Measurements from ENCODE around the gene ZC3H13. TPM values are rescaled to one million over a fixed set of nuclear protein-coding genes. Genes with fewer than 3 reads are reported as not detected.

ZC3H13 gene
- total and polyA plus RNA-seq, 3 donors from 2014 or later: 10.2 to 43.7 (median 36.8) TPM

GRCh38 chr13:46088821-46089562, 36.4 kb upstream of the ZC3H13 start:
- intact Hi-C loops (cut with DNase I; ENCODE audit: low total_unique reads): no loop called here
- no peak for DNase-seq
- WGBS, 2 donors: 74 to 76% methylated on average over 5 of the region's 5 CpGs
- no peaks in the 10 kb centered on the region for H3K4me1 ChIP-seq
- H3K27ac ChIP-seq: no peak overlapping the region
- no peaks in the 10 kb centered on the region for H3K9me3 ChIP-seq
- TF ChIP-seq, protein P1, sequence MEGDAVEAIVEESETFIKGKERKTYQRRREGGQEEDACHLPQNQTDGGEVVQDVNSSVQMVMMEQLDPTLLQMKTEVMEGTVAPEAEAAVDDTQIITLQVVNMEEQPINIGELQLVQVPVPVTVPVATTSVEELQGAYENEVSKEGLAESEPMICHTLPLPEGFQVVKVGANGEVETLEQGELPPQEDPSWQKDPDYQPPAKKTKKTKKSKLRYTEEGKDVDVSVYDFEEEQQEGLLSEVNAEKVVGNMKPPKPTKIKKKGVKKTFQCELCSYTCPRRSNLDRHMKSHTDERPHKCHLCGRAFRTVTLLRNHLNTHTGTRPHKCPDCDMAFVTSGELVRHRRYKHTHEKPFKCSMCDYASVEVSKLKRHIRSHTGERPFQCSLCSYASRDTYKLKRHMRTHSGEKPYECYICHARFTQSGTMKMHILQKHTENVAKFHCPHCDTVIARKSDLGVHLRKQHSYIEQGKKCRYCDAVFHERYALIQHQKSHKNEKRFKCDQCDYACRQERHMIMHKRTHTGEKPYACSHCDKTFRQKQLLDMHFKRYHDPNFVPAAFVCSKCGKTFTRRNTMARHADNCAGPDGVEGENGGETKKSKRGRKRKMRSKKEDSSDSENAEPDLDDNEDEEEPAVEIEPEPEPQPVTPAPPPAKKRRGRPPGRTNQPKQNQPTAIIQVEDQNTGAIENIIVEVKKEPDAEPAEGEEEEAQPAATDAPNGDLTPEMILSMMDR (IDR thresholded peaks at IDR 0.05): no peak
- no peak for TF ChIP-seq POLR2A (IDR thresholded peaks at IDR 0.05)
- H3K27me3 ChIP-seq: no peaks in the 10 kb centered on the region
- no peaks in the 10 kb centered on the region for H3K36me3 ChIP-seq (ENCODE audit: low read depth, missing control alignments)
- H3K4me3 ChIP-seq: no peak overlapping the region

GRCh38 chr13:46087481-46087880, 34.9 kb upstream of the ZC3H13 start:
- Histone ChIP-seq H3K4me1 (no peaks in the 10 kb centered on the region), H3K9me3 (no peaks in the 10 kb centered on the region), H3K27me3 (no peaks in the 10 kb centered on the region), H3K36me3 (ENCODE audit: low read depth, missing control alignments) (no peaks in the 10 kb centered on the region), H3K4me3 (no peak overlapping the region), H3K27ac (no peak overlapping the region)
- DNase-seq: no peak
- TF ChIP-seq, protein P1 (IDR thresholded peaks at IDR 0.05): no peak
- no peak for TF ChIP-seq POLR2A (IDR thresholded peaks at IDR 0.05)
- intact Hi-C loops (cut with DNase I; ENCODE audit: low total_unique reads): no loop called here

- H3K27me3 ChIP-seq: no peaks in the 10 kb centered on the region
- 55 to 73% methylated on average over 8 to 12 of the region's 12 CpGs for WGBS, 2 donors
- no peak for DNase-seq
- H3K27ac ChIP-seq: no peak overlapping the region
- intact Hi-C loops (cut with DNase I; ENCODE audit: low total_unique reads): no loop called here
- TF ChIP-seq, protein P1 (IDR thresholded peaks at IDR 0.05): no peak
- no peaks in the 10 kb centered on the region for H3K9me3 ChIP-seq
- H3K4me1 ChIP-seq: no peaks in the 10 kb centered on the region
- no peaks in the 10 kb centered on the region for H3K36me3 ChIP-seq (ENCODE audit: low read depth, missing control alignments)
- H3K4me3 ChIP-seq: peak overlapping the region in 1 of 2 donors; percentile 4
Observed at GRCh38 chr13:46086985-46087384, 34.4 kb upstream of the ZC3H13 start.

GRCh38 chr13:46086421-46086922, 33.9 kb upstream of the ZC3H13 start:
- Histone ChIP-seq H3K36me3 (ENCODE audit: low read depth, missing control alignments) (no peaks in the 10 kb centered on the region), H3K27ac (no peak overlapping the region), H3K4me1 (no peaks in the 10 kb centered on the region), H3K4me3 (peak overlapping the region in 1 of 2 donors; percentile 4), H3K9me3 (no peaks in the 10 kb centered on the region), H3K27me3 (no peaks in the 10 kb centered on the region)
- DNase-seq: no peak
- 68% methylated on average over 12 of the region's 12 CpGs; no CpG with 5 or more reads in 1 of the 2 donors for WGBS, 2 donors
- intact Hi-C loops (cut with DNase I; ENCODE audit: low total_unique reads): no loop called here
- TF ChIP-seq, protein P1 (IDR thresholded peaks at IDR 0.05): no peak
- TF ChIP-seq POLR2A (IDR thresholded peaks at IDR 0.05): no peak

DNA sequence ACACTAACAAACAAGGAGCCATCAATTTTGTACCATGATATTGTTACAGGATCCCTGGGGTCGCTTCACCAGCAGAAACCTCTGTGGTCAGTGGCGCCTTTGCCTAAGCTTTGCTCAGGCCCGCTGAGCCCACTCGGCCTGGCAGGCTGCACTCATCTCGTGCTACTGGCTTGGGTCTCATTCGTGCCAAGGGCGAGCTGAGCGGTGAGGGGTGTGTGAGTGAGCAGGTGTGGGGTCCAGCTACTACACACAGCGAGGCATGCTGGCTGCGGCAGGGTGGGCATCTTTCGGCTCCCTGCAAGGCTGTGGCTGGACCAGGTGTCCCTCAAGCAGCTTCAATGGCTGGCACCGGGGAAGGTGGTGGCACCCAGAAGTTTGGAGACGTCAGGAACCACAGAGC, 33.2 kb upstream of the ZC3H13 start:
- H3K27ac ChIP-seq: no peak overlapping the region

More for the DNA sequence above, 33.2 kb upstream of the ZC3H13 start:
- Histone ChIP-seq H3K27me3 (no peaks in the 10 kb centered on the region), H3K4me1 (no peaks in the 10 kb centered on the region), H3K9me3 (no peaks in the 10 kb centered on the region), H3K36me3 (ENCODE audit: low read depth, missing control alignments) (no peaks in the 10 kb centered on the region), H3K4me3 (no peak overlapping the region)
- DNase-seq: no peak
- WGBS, 2 donors: 59 to 83% methylated on average over 8 to 13 of the region's 13 CpGs
- TF ChIP-seq, protein P1 (IDR thresholded peaks at IDR 0.05): no peak
- no peak for TF ChIP-seq POLR2A (IDR thresholded peaks at IDR 0.05)
- intact Hi-C loops (cut with DNase I; ENCODE audit: low total_unique reads): no loop called here
